HG03442 (cell line): ENCODE data around the gene ISY1.
"Not testable (repeated sequence)": the region's sequence is repeated elsewhere in the genome, so short reads cannot be mapped to it uniquely, and the experiment has no call there.

Experiments used
- ATAC-seq: cut with Tn5 transposase; IDR thresholded peaks from one replicate; pipeline ENCODE4 v1.9.1; 2021; ENCODE audit warnings: mild to moderate bottlenecking, moderate library complexity; ENCODE audit not compliant: unreplicated experiment

The ISY1 gene

GRCh38 chr3:129160891-129161859 lies at the start of gene ISY1:
ISY1 (minus strand) TSS chr3:129161063; CDS start chr3:129160975, 88 bp downstream.
- peak; percentile 75 for ATAC-seq

GRCh38 chr3:129207479-129207878 lies 46.6 kb upstream of the ISY1 start:
- no peak for ATAC-seq

- ATAC-seq: no peak
These were observed 44.4 kb upstream of the ISY1 start for GRCh38 chr3:129205109-129205832.

GRCh38 chr3:129204473-129204872 lies 43.6 kb upstream of the ISY1 start:
- no peak for ATAC-seq

- no peak for ATAC-seq
These were observed 38.5 kb upstream of the ISY1 start for GRCh38 chr3:129199366-129199765.

- no peak for ATAC-seq
These were observed 36.5 kb upstream of the ISY1 start for GRCh38 chr3:129197321-129197720.

- no peak for ATAC-seq
These were observed 35.7 kb upstream of the ISY1 start for GRCh38 chr3:129196601-129197000.

GRCh38 chr3:129195731-129196256 lies 34.9 kb upstream of the ISY1 start:
- no peak for ATAC-seq

GRCh38 chr3:129189793-129190192 lies 28.9 kb upstream of the ISY1 start:
- ATAC-seq: not testable (repeated sequence)

GRCh38 chr3:129187857-129188256 lies 27.0 kb upstream of the ISY1 start:
- ATAC-seq: no peak

- no peak for ATAC-seq
These were observed 24.9 kb upstream of the ISY1 start for GRCh38 chr3:129185783-129186182.

GRCh38 chr3:129184784-129185542 lies 24.1 kb upstream of the ISY1 start:
- ATAC-seq: not testable (repeated sequence)

- no peak for ATAC-seq
These were observed 23.5 kb upstream of the ISY1 start for GRCh38 chr3:129184396-129184657.

- peak; percentile 91 for ATAC-seq
These were observed 22.9 kb upstream of the ISY1 start, which contains the start of gene CNBP for GRCh38 chr3:129183569-129184395. CNBP (minus strand) TSS chr3:129183896; CDS start chr3:129171757, 12,139 bp downstream.

GRCh38 chr3:129182390-129183185 lies 21.7 kb upstream of the ISY1 start:
- no peak for ATAC-seq

- ATAC-seq: no peak
These were observed 21.0 kb upstream of the ISY1 start for GRCh38 chr3:129181819-129182218.

GRCh38 chr3:129180461-129180860 lies 19.6 kb upstream of the ISY1 start:
- no peak for ATAC-seq

- ATAC-seq: no peak
These were observed 15.2 kb upstream of the ISY1 start for GRCh38 chr3:129176051-129176450.

GRCh38 chr3:129173725-129174124 lies 12.9 kb upstream of the ISY1 start:
- ATAC-seq: no peak
